GM11168 (cell line): ENCODE results near the gene ANKRD23.
"Not testable (repeated sequence)": the region's sequence is repeated elsewhere in the genome, so short reads cannot be mapped to it uniquely, and the experiment has no call there.

ENCODE experiments used
- in situ Hi-C: fragments of 300-500 bp; cut with MboI; formaldehyde crosslinking; loops from one replicate; pipeline ENCODE4 v1.12.0; 2022; ENCODE audit warnings: low sequenced_read_pairs; ENCODE audit not compliant: unreplicated experiment

The ANKRD23 gene

GRCh38 chr2:96864343-96865091 lies 20.7 kb upstream of the ANKRD23 start:
- in situ Hi-C loops = no loop called here

- in situ Hi-C loops = no loop called here
Observed at GRCh38 chr2:96863575-96864342, 19.9 kb upstream of the ANKRD23 start.

- in situ Hi-C loops = not testable (repeated sequence)
Observed at GRCh38 chr2:96863056-96863455, 19.2 kb upstream of the ANKRD23 start.

GRCh38 chr2:96861074-96861473 lies 17.3 kb upstream of the ANKRD23 start:
- in situ Hi-C loops = no loop called here

- in situ Hi-C loops = no loop called here
Observed at GRCh38 chr2:96860065-96861029, 16.5 kb upstream of the ANKRD23 start.

GRCh38 chr2:96859681-96860064 lies 15.9 kb upstream of the ANKRD23 start:
- in situ Hi-C loops = loop anchor here (5.0 kb wide), 1 partner anchor 88 kb away; no protein-coding TSS in a partner anchor

GRCh38 chr2:96859099-96859649 lies 15.4 kb upstream of the ANKRD23 start:
- in situ Hi-C loops = loop anchor here (5.0 kb wide), 1 partner anchor 88 kb away; no protein-coding TSS in a partner anchor

- in situ Hi-C loops = loop anchor here (5.0 kb wide), 1 partner anchor 89 kb away; no protein-coding TSS in a partner anchor
Observed at GRCh38 chr2:96857667-96858372, 14.0 kb upstream of the ANKRD23 start, which contains the start of gene ANKRD39. Gene ANKRD39, minus strand, starts transcription at chr2:96858016. Its CDS starts 29 bp downstream, at chr2:96857987.

- in situ Hi-C loops = loop anchor here (5.0 kb wide), 1 partner anchor 90 kb away; no protein-coding TSS in a partner anchor
Observed at GRCh38 chr2:96856776-96857666, 13.2 kb upstream of the ANKRD23 start.

GRCh38 chr2:96853321-96853720 lies 9.5 kb upstream of the ANKRD23 start:
- in situ Hi-C loops = no loop called here

GRCh38 chr2:96852667-96853066 lies 8.8 kb upstream of the ANKRD23 start:
- in situ Hi-C loops = no loop called here

- in situ Hi-C loops = no loop called here
Observed at GRCh38 chr2:96848264-96848663, 4.4 kb upstream of the ANKRD23 start.

- in situ Hi-C loops = no loop called here
Observed at GRCh38 chr2:96847586-96847985, 3.8 kb upstream of the ANKRD23 start.

GRCh38 chr2:96846825-96847224 lies 3.0 kb upstream of the ANKRD23 start:
- in situ Hi-C loops = no loop called here

- in situ Hi-C loops = no loop called here
Observed at GRCh38 chr2:96844405-96844808, 586 bp upstream of the ANKRD23 start.

GRCh38 chr2:96842600-96842999 lies 1.2 kb downstream of the ANKRD23 start:
- in situ Hi-C loops = no loop called here

GRCh38 chr2:96841701-96842495 lies 1.9 kb downstream of the ANKRD23 start:
- in situ Hi-C loops = no loop called here
